SJCRH30 (cell line): ENCODE data around the gene BCO1. TPM values are rescaled to one million over a fixed set of nuclear protein-coding genes. Genes with fewer than 3 reads are reported as not detected.

Source experiments
- DNase-seq, 2 experiments: peaks; one replicate each; pipeline ENCODE4 v3.0.0-alpha.2; 2015 to 2020
- H3K27ac ChIP-seq: fragments of 250-450 bp; sonication (Bioruptor Pico); 2 replicates; pipeline ENCODE4 v1.5.1; 2020; ENCODE audit warnings: mild to moderate bottlenecking, moderate library complexity
- H3K27me3 ChIP-seq: fragments of 250-450 bp; sonication (Bioruptor Pico); 2 replicates; pipeline ENCODE4 v1.5.1; 2020; ENCODE audit warnings: mild to moderate bottlenecking, moderate library complexity
- H3K36me3 ChIP-seq: fragments of 250-450 bp; sonication (Bioruptor Pico); 2 replicates; pipeline ENCODE4 v1.5.1; 2020; ENCODE audit warnings: mild to moderate bottlenecking, moderate library complexity
- H3K4me1 ChIP-seq: fragments of 250-450 bp; sonication (Bioruptor Pico); 2 replicates; pipeline ENCODE4 v1.5.1; 2020; ENCODE audit warnings: mild to moderate bottlenecking, moderate library complexity
- H3K4me3 ChIP-seq: fragments of 250-450 bp; sonication (Bioruptor Pico); 2 replicates; pipeline ENCODE4 v1.5.1; 2020; ENCODE audit warnings: mild to moderate bottlenecking, moderate library complexity
- H3K9me3 ChIP-seq: fragments of 250-450 bp; sonication (Bioruptor Pico); replicated peaks from 2 replicates; pipeline ENCODE4 v1.5.1; 2020; ENCODE audit warnings: mild to moderate bottlenecking, moderate library complexity
- total RNA-seq: library from RNA; depleted of rRNA; stranded (reverse); fragments of >200 nt; shearing (Covaris generic); gene quantifications from 2 replicates; pipeline ENCODE4 v1.2.3, GENCODE V29; 2014; rRNA removed

Gene BCO1
- total RNA-seq, 1 experiment from 2014 or later, result not detected

GRCh38 chr16:81337097-81337496 is 98.6 kb downstream of the BCO1 start:
- Histone ChIP-seq H3K27me3 (no peaks in the 10 kb centered on the region), H3K36me3 (no peaks in the 10 kb centered on the region)
- no peak for DNase-seq

More at GRCh38 chr16:81337097-81337496, 98.6 kb downstream of the BCO1 start:
- Histone ChIP-seq H3K4me1 (no peaks in the 10 kb centered on the region), H3K4me3 (no peak overlapping the region), H3K27ac (no peak overlapping the region), H3K9me3 (no peaks in the 10 kb centered on the region)

Other genes starting within 250 kb of the BCO1 start
- 79.0 and 85.1 TPM in 2 replicates for gene CMC2, start 231.8 kb upstream of the BCO1 start, total RNA-seq
- 77.4 and 88.0 TPM in 2 replicates for gene CENPN, start 231.5 kb upstream of the BCO1 start, total RNA-seq
- gene ATMIN, start 202.8 kb upstream of the BCO1 start, total RNA-seq, result 24.2 and 24.3 TPM in 2 replicates
- gene C16orf46, start 161.5 kb upstream of the BCO1 start, total RNA-seq, result 0.23 and 0.32 TPM in 2 replicates
- 54.7 and 56.2 TPM in 2 replicates for gene GCSH, start 142.3 kb upstream of the BCO1 start, total RNA-seq
- 7.9 and 10.0 TPM in 2 replicates for gene GAN, start 76.3 kb downstream of the BCO1 start, total RNA-seq
- gene CMIP, start 206.1 kb downstream of the BCO1 start, total RNA-seq, result 12.2 and 12.9 TPM in 2 replicates